Right lobe of liver (tissue), 6 donors: ENCODE measurements around the gene PLCZ1. TPM values are rescaled to one million over a fixed set of nuclear protein-coding genes. Genes with fewer than 3 reads are reported as not detected.
A peak's percentile ranks its signal among the peaks of the same experiment; 100 is the strongest.

ENCODE experiments used
- ATAC-seq, 4 donors: fragments of 200-7000 bp; cut with Tn5 transposase; one replicate each; pipeline ENCODE4 v1.9.1; 2020; ENCODE audit warnings: mild to moderate bottlenecking in 4 of 4, moderate library complexity in 4 of 4
- DNase-seq, 3 donors: peaks; one replicate each; pipeline ENCODE4 v3.0.0-alpha.2; 2020
- H3K27ac ChIP-seq, 3 donors: fragments of 200-600 bp; one replicate each; pipeline ENCODE4 v1.8.0; 2022
- H3K27me3 ChIP-seq, 2 donors: fragments of 200-600 bp; one replicate each; pipeline ENCODE4 v1.8.0; 2022
- H3K36me3 ChIP-seq, 4 donors: fragments of 200-600 bp; sonication (generic) in 1 of 4; one replicate each; pipeline versions ENCODE4 v1.5.1 to v1.8.0; 2017 to 2022; ENCODE audit warnings: control low read depth in 1 of 4
- H3K4me1 ChIP-seq, 4 donors: fragments of 200-600 bp; sonication (generic) in 1 of 4; one replicate each; pipeline versions ENCODE4 v1.5.1 to v1.8.0; 2017 to 2022; ENCODE audit warnings: control low read depth in 1 of 4
- H3K4me3 ChIP-seq, 3 donors: fragments of 200-600 bp; one replicate each; pipeline ENCODE4 v1.8.0; 2022
- H3K9me3 ChIP-seq, 4 donors: fragments of 200-600 bp; sonication (generic) in 1 of 4; one replicate each; pipeline versions ENCODE4 v1.5.1 to v1.8.0; 2017 to 2022; ENCODE audit warnings: control low read depth in 1 of 4
- CTCF ChIP-seq, 4 donors: fragments of 200-600 bp in 3 of 4; fragments of 450-650 bp in 1 of 4; IDR thresholded peaks; one replicate each; pipeline versions ENCODE4 v1.5.1 to v1.8.0; 2016 to 2022; ENCODE audit warnings: antibody characterized with exemption in 4 of 4, mild to moderate bottlenecking in 2 of 4
- POLR2A ChIP-seq: fragments of 450-650 bp; IDR thresholded peaks from one replicate; pipeline ENCODE4 v1.6.1; 2017; ENCODE audit warnings: antibody characterized with exemption, mild to moderate bottlenecking
- WGBS: methylation state at CpG from one replicate; pipeline ENCODE4 v1.1.6; 2018; ENCODE audit warnings: low coverage, low lambda C conversion rate; ENCODE audit not compliant: insufficient coverage; ENCODE audit errors: missing lambda C conversion rate; 5-methylcytosine and 5-hydroxymethylcytosine counted together
- intact Hi-C, 2 donors: fragments of 100-400 bp; cut with DNase I; formaldehyde crosslinking; loops; one replicate each; pipeline versions ENCODE4 v1.11.2 to v1.14.1; 2022
- total RNA-seq, 6 experiments: library from RNA; depleted of rRNA in 2 of 6; stranded (reverse); fragments of >200 nt in 2 of 6; fragmentation: NEBNext Ultra II Directional in 3 of 6; extraction: Animal tissue kit (Norgen Biotek cat#: 25700) in 3 of 6; gene quantifications; one replicate each; pipeline versions ENCODE4 v1.1.0 to v1.2.4, GENCODE V29; 2016 to 2023
- donor health status: DM: no; HTN: yes; CAD: no.
- donor health status: DM: no; HTN: no; CAD: no.
- donor health status: DM: no; HTN: no; CAD: no.
- donor health status: DM: no; HTN: yes; CAD: no.
- donor health status: DM: no; HTN: yes; CAD: no.

PLCZ1 gene
- total RNA-seq, 6 experiments from 2014 or later = not detected

DNA sequence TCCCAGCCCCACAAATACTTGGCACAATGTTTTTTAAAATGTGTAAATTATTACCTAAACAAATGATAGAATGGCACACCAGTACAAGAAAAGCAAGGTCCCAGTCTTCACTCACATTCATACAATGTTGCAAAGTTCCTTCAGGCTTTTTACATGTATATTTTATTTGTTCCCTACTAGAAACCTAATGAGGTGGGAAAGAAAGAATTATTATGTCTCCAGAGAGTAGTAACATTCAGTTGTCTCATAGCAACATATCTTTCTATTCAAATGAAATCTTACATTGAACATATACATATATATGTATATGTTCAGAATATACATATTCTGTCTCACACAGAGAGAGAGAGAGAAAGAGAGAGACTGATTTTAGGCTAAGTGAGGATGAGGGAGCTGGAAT is 85.2 kb downstream of the PLCZ1 start:
- no peaks in the 10 kb centered on the region for H3K36me3 ChIP-seq
- H3K27ac ChIP-seq = no peak overlapping the region
- intact Hi-C loops = no loop called here
- H3K27me3 ChIP-seq = no peaks in the 10 kb centered on the region
- no peaks in the 10 kb centered on the region for H3K4me1 ChIP-seq
- DNase-seq (no peak), ATAC-seq (no peak)
- no peak for TF ChIP-seq POLR2A
- no peak for TF ChIP-seq CTCF (IDR thresholded peaks at IDR 0.05)
- no peaks in the 10 kb centered on the region for H3K9me3 ChIP-seq
- no peak overlapping the region for H3K4me3 ChIP-seq

DNA sequence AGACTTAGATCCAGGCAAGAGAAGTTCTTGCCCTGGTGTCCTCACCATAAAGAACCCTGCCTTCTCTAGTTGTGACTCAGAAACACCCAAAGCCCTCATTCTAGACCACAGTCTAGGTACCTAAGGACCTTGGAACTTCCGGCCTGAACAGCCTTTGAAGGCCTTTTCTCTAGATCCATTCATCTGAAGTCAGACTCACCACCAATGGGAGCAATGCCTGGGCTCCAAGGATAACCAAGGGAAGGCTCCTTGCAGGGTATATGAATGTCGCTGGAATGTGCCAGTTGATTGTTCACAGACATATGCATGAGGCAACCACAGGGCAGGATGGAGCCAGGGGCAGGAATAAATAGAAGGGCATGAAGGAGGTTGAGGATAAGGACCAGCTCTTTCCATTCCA is 86.3 kb downstream of the PLCZ1 start:
- intact Hi-C loops = no loop called here
- Histone ChIP-seq H3K36me3 (no peaks in the 10 kb centered on the region), H3K27me3 (no peaks in the 10 kb centered on the region), H3K4me3 (no peak overlapping the region), H3K9me3 (no peaks in the 10 kb centered on the region), H3K27ac (no peak overlapping the region), H3K4me1 (no peaks in the 10 kb centered on the region)
- TF ChIP-seq CTCF (IDR thresholded peaks at IDR 0.05) (no peak), POLR2A (no peak)
- 80% methylated on average over 2 of the region's 2 CpGs for WGBS
- DNase-seq (no peak), ATAC-seq (no peak)

DNA sequence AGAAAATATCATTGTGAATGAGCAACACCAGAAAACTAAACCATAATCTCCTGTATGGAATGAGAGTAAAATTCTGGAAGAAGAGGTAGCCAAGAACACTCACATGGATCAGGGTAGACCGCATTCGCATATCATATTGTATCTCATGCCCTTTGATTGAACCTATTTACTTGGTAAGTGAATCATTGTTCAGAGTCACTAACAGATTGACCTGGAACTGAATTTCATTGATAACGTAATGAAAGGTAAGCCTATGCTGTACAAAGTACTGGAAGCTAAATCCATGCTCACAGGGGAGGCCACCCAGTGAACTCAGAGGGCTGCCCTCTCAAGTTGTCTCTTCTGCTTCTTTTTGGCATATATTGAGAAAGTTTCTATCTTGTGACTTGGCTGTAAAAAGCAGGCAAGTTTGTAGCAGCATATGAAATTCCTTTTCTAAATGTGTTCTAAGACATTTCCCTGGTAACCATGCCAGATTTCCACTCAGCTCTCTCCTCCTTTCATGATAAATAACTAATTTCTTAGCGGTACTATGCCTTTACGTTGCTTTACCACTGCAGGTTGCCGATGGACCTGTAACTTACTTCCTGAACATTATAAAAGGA is 91.4 kb downstream of the PLCZ1 start:
- intact Hi-C loops = no loop called here
- WGBS = 82% methylated on average over 6 of the region's 6 CpGs
- TF ChIP-seq POLR2A (no peak), CTCF (IDR thresholded peaks at IDR 0.05) (no peak)

GRCh38 chr12:18644564-18644963 is 93.2 kb downstream of the PLCZ1 start:
- ATAC-seq (peak in 3 of 4 donors; percentile 86 to 96 (median 95)), DNase-seq (no peak)
- no peak for TF ChIP-seq CTCF (IDR thresholded peaks at IDR 0.05)
- no peak for TF ChIP-seq POLR2A
- H3K27me3 ChIP-seq = no peaks in the 10 kb centered on the region
- 58% methylated on average over 2 of the region's 3 CpGs for WGBS
- H3K27ac ChIP-seq = no peak overlapping the region
- peaks cover 0 to 4% (median 0%) of the 10 kb centered on the region in 4 donors for H3K36me3 ChIP-seq
- intact Hi-C loops = no loop called here
- no peak overlapping the region for H3K4me3 ChIP-seq
- H3K4me1 ChIP-seq = no peaks in the 10 kb centered on the region
- H3K9me3 ChIP-seq = no peaks in the 10 kb centered on the region

More for the DNA sequence above, 91.4 kb downstream of the PLCZ1 start:
- H3K27me3 ChIP-seq = no peaks in the 10 kb centered on the region
- no peak overlapping the region for H3K4me3 ChIP-seq
- H3K4me1 ChIP-seq = no peaks in the 10 kb centered on the region
- H3K9me3 ChIP-seq = no peaks in the 10 kb centered on the region
- peak overlapping the region in 1 of 3 donors; percentile 19 for H3K27ac ChIP-seq
- no peaks in the 10 kb centered on the region for H3K36me3 ChIP-seq
- ATAC-seq = peak in 3 of 4 donors; percentile 65 to 88 (median 74)
- no peak for DNase-seq

GRCh38 chr12:18643681-18644080 is 94.1 kb downstream of the PLCZ1 start:
- no peak for DNase-seq
- no peaks in the 10 kb centered on the region for H3K9me3 ChIP-seq
- no peaks in the 10 kb centered on the region for H3K27me3 ChIP-seq
- no peaks in the 10 kb centered on the region for H3K4me1 ChIP-seq
- no peak overlapping the region for H3K4me3 ChIP-seq
- no peak for TF ChIP-seq CTCF (IDR thresholded peaks at IDR 0.05)
- TF ChIP-seq POLR2A = no peak
- peaks cover 0 to 4% (median 0%) of the 10 kb centered on the region in 4 donors for H3K36me3 ChIP-seq
- ATAC-seq = no peak
- no peak overlapping the region for H3K27ac ChIP-seq
- intact Hi-C loops = no loop called here
- WGBS = 83% methylated on average over 3 of the region's 5 CpGs
